H1 (cell line): Measurements from ENCODE around the gene RNU2-1. TPM values are rescaled to one million over a fixed set of nuclear protein-coding genes. Genes with fewer than 3 reads are reported as not detected.

Source experiments
- CTCF ChIA-PET: fragments of 300-600 bp; sonication (Branson Sonifier 250); formaldehyde crosslinking; loops from one replicate; lab custom pipeline; 2021; ENCODE audit not compliant: partially characterized antibody; lab: Charles Lee
- POLR2A ChIA-PET: fragments of 300-600 bp; sonication (Branson Sonifier 250); formaldehyde crosslinking; loops from one replicate; lab custom pipeline; 2021; ENCODE audit warnings: inconsistent platforms; ENCODE audit not compliant: partially characterized antibody; lab: Charles Lee
- DNase-seq, 2 experiments: peaks; one replicate each; pipeline versions ENCODE4 v3.0.0 to v3.0.0-alpha.2; 2010 to 2022; ENCODE audit warnings: low spot score in 2 of 2, low read depth in 1 of 2, mixed read lengths in 1 of 2
- FAIRE-seq: peaks from 2 replicates; lab custom pipeline; 2011; peaks lifted over from hg19 to GRCh38; lab: Jason Lieb, UNC
- H2AFZ ChIP-seq: 2 replicates; pipeline ENCODE4 v1.8.1; 2012; ENCODE audit warnings: low read length, inconsistent platforms
- H2AK5ac ChIP-seq: 2 replicates; pipeline ENCODE4 v1.6.1; 2013; ENCODE audit warnings: low read depth, low read length
- H2BK120ac ChIP-seq: replicated peaks from 2 replicates; pipeline ENCODE3; 2013; ENCODE audit warnings: low read depth, low read length, inconsistent platforms
- H2BK12ac ChIP-seq: 2 replicates; pipeline ENCODE4 v1.6.1; 2013; ENCODE audit warnings: low read depth, low read length
- H2BK15ac ChIP-seq: 2 replicates; pipeline ENCODE4 v1.6.1; 2013; ENCODE audit warnings: low read length
- H2BK20ac ChIP-seq: 2 replicates; pipeline ENCODE4 v1.6.1; 2013; ENCODE audit warnings: low read length
- H2BK5ac ChIP-seq: 2 replicates; pipeline ENCODE4 v1.6.1; 2013; ENCODE audit warnings: low read depth, low read length
- H3K14ac ChIP-seq: 2 replicates; pipeline ENCODE4 v1.6.1; 2013; ENCODE audit warnings: inconsistent platforms; ENCODE audit not compliant: insufficient read length
- H3K18ac ChIP-seq: 2 replicates; pipeline ENCODE4 v1.6.1; 2013; ENCODE audit warnings: low read length; ENCODE audit errors: extremely low read depth
- H3K23ac ChIP-seq: 2 replicates; pipeline ENCODE4 v1.6.1; 2013; ENCODE audit warnings: inconsistent platforms; ENCODE audit not compliant: insufficient read length
- H3K23me2 ChIP-seq: 2 replicates; pipeline ENCODE4 v1.6.1; 2013; ENCODE audit warnings: low read depth, low read length
- H3K27ac ChIP-seq: 2 replicates; pipeline ENCODE4 v1.6.1; 2011; ENCODE audit warnings: low read depth, low read length, inconsistent platforms
- H3K27me3 ChIP-seq, 4 experiments: replicated peaks in 1 of 4; 1 replicate in 1 of 4; 2 replicates in 3 of 4; pipeline versions ENCODE4 v1.6.1 to v1.8.1; 2011 to 2013; ENCODE audit warnings: low read length in 3 of 4, mild to moderate bottlenecking in 3 of 4, inconsistent platforms in 2 of 4, mixed read lengths in 2 of 4, moderate library complexity in 1 of 4; ENCODE audit not compliant: control insufficient read depth in 3 of 4, insufficient read depth in 3 of 4; ENCODE audit errors: extremely low read depth in 1 of 4
- H3K36me3 ChIP-seq, 4 experiments: 2 replicates each; pipeline versions ENCODE4 v1.6.1 to v1.8.1; 2011 to 2013; ENCODE audit warnings: mild to moderate bottlenecking in 4 of 4, low read length in 3 of 4, moderate library complexity in 2 of 4, control low read depth in 1 of 4, inconsistent platforms in 1 of 4; ENCODE audit not compliant: insufficient read depth in 4 of 4, control insufficient read depth in 2 of 4
- H3K4ac ChIP-seq: replicated peaks from 2 replicates; pipeline ENCODE3; 2013; ENCODE audit warnings: low read length, low read depth, mixed read lengths, inconsistent platforms; ENCODE audit not compliant: insufficient read length
- H3K4me1 ChIP-seq, 4 experiments: replicated peaks in 1 of 4; 1 replicate in 1 of 4; 2 replicates in 3 of 4; pipeline versions ENCODE4 v1.6.1 to v1.8.1; 2011 to 2013; ENCODE audit warnings: low read length in 3 of 4, inconsistent platforms in 2 of 4, mixed read lengths in 1 of 4; ENCODE audit not compliant: insufficient read depth in 4 of 4, control insufficient read depth in 3 of 4
- H3K4me2 ChIP-seq, 2 experiments: 2 replicates each; pipeline versions ENCODE4 v1.6.1 to v1.8.1; 2011 to 2013; ENCODE audit warnings: low read depth in 2 of 2, low read length in 2 of 2, control low read depth in 1 of 2, inconsistent platforms in 1 of 2, mild to moderate bottlenecking in 1 of 2; ENCODE audit not compliant: insufficient read depth in 1 of 2
- H3K4me3 ChIP-seq, 4 experiments: fragments of 200-600, 300-600 bp in 1 of 4; sonication (generic), shearing (Covaris generic), sonication (Bioruptor Twin) in 1 of 4; 2 replicates each; pipeline versions ENCODE4 v1.5.1 to v1.8.1; 2011 to 2016; ENCODE audit warnings: low read length in 4 of 4, low read depth in 3 of 4, control low read depth in 2 of 4, inconsistent platforms in 2 of 4, mild to moderate bottlenecking in 2 of 4, mixed read lengths in 1 of 4, moderate library complexity in 1 of 4; ENCODE audit not compliant: insufficient read depth in 2 of 4; ENCODE audit errors: extremely low read depth in 1 of 4
- H3K56ac ChIP-seq: replicated peaks from 2 replicates; pipeline ENCODE3; 2013; ENCODE audit warnings: low read depth, mild to moderate bottlenecking, mixed read lengths, low read length, inconsistent platforms; ENCODE audit not compliant: insufficient read length
- H3K79me1 ChIP-seq: 2 replicates; pipeline ENCODE4 v1.6.1; 2013; ENCODE audit warnings: low read depth, low read length, control low read depth
- H3K79me2 ChIP-seq, 2 experiments: 2 replicates each; pipeline versions ENCODE4 v1.6.1 to v1.8.1; 2012 to 2013; ENCODE audit warnings: low read length in 2 of 2, mild to moderate bottlenecking in 2 of 2, inconsistent platforms in 1 of 2; ENCODE audit not compliant: insufficient read depth in 2 of 2, control insufficient read depth in 1 of 2
- H3K9ac ChIP-seq, 4 experiments: replicated peaks in 1 of 4; 1 replicate in 1 of 4; 2 replicates in 3 of 4; pipeline versions ENCODE4 v1.6.1 to v1.8.1; 2011 to 2013; ENCODE audit warnings: low read depth in 3 of 4, low read length in 3 of 4, control low read depth in 2 of 4, mild to moderate bottlenecking in 2 of 4, moderate library complexity in 2 of 4, inconsistent platforms in 1 of 4; ENCODE audit errors: extremely low read depth in 1 of 4
- H3K9me3 ChIP-seq, 2 experiments: 2 replicates each; pipeline versions ENCODE4 v1.6.1 to v1.8.1; 2012 to 2013; ENCODE audit warnings: mild to moderate bottlenecking in 2 of 2, moderate library complexity in 2 of 2, control low read depth in 1 of 2, inconsistent platforms in 1 of 2, low read depth in 1 of 2, low read length in 1 of 2, mixed read lengths in 1 of 2; ENCODE audit not compliant: insufficient read depth in 2 of 2
- H4K20me1 ChIP-seq, 2 experiments: replicated peaks in 1 of 2; 2 replicates each; pipeline versions ENCODE3 to v1.8.1; 2011 to 2013; ENCODE audit warnings: inconsistent platforms in 2 of 2, low read length in 2 of 2, mild to moderate bottlenecking in 1 of 2; ENCODE audit not compliant: insufficient read depth in 2 of 2, control insufficient read depth in 1 of 2
- H4K5ac ChIP-seq: 2 replicates; pipeline ENCODE4 v1.6.1; 2013; ENCODE audit warnings: low read length, low read depth, mixed read lengths, inconsistent platforms; ENCODE audit not compliant: insufficient read length
- H4K8ac ChIP-seq: 2 replicates; pipeline ENCODE4 v1.8.0; 2013; ENCODE audit warnings: mild to moderate bottlenecking, moderate library complexity, low read length, inconsistent platforms; ENCODE audit not compliant: insufficient read depth; ENCODE audit errors: extremely low read depth
- H4K91ac ChIP-seq: replicated peaks from 2 replicates; pipeline ENCODE3; 2013; ENCODE audit warnings: low read length, mixed read lengths, inconsistent platforms; ENCODE audit not compliant: insufficient read length
- CBX5 ChIP-seq: fragments of 300-800, 300-1000 bp; sonication (generic); IDR thresholded peaks from 2 replicates; pipeline ENCODE4 v1.7.1; 2016; ENCODE audit warnings: antibody characterized with exemption, low read length, low read depth
- CEBPB ChIP-seq: IDR thresholded peaks from 2 replicates; pipeline ENCODE4 v1.6.1; 2012; ENCODE audit warnings: low read depth, low read length
- CHD2 ChIP-seq: IDR thresholded peaks from 2 replicates; pipeline ENCODE4 v1.6.1; 2012; ENCODE audit warnings: low read length, improper control_type of control experiment
- EGR1 ChIP-seq: IDR thresholded peaks from 2 replicates; pipeline ENCODE4 v1.6.1; 2011; ENCODE audit warnings: low read depth, low read length, borderline replicate concordance
- EZH2 ChIP-seq: fragments of 200-600 bp; sonication (generic); IDR thresholded peaks from 2 replicates; pipeline ENCODE4 v1.7.1; 2012; ENCODE audit warnings: low read depth, mild to moderate bottlenecking, moderate library complexity, low read length, inconsistent platforms; ENCODE audit not compliant: severe bottlenecking
- GTF2F1 ChIP-seq: IDR thresholded peaks from 2 replicates; pipeline ENCODE4 v1.6.1; 2012; ENCODE audit warnings: low read depth, low read length, improper control_type of control experiment, borderline replicate concordance
- HDAC6 ChIP-seq: IDR thresholded peaks from one replicate; pipeline ENCODE4 v1.7.1; 2012; ENCODE audit warnings: low read depth, mild to moderate bottlenecking, inconsistent platforms, low read length, moderate library complexity
- JUND ChIP-seq: IDR thresholded peaks from 2 replicates; pipeline ENCODE4 v1.6.1; 2011; ENCODE audit warnings: mild to moderate bottlenecking, improper control_type of control experiment, low read length
- KDM1A ChIP-seq: fragments of 200-600, 300-600 bp; sonication (generic); IDR thresholded peaks from 2 replicates; pipeline ENCODE4 v1.7.1; 2016; ENCODE audit warnings: mild to moderate bottlenecking, low read length, borderline replicate concordance
- NANOG ChIP-seq: IDR thresholded peaks from 2 replicates; pipeline ENCODE4 v1.6.1; 2011; ENCODE audit warnings: low read length, low read depth, mild to moderate bottlenecking, inconsistent platforms; ENCODE audit not compliant: insufficient read depth, poor library complexity, severe bottlenecking
- PHF8 ChIP-seq: fragments of 200-600 bp; sonication (generic); conservative IDR thresholded peaks from 2 replicates; pipeline ENCODE4 v1.7.1; 2012; ENCODE audit warnings: low read depth, mild to moderate bottlenecking, inconsistent platforms, low read length, moderate library complexity
- SP4 ChIP-seq: IDR thresholded peaks from 2 replicates; pipeline ENCODE4 v1.6.1; 2012; ENCODE audit warnings: low read length, inconsistent platforms
- TAF7 ChIP-seq: optimal IDR thresholded peaks from 2 replicates; pipeline ENCODE3; 2011; ENCODE audit warnings: low read depth, mild to moderate bottlenecking, inconsistent platforms, low read length, moderate library complexity, borderline replicate concordance
- TBP ChIP-seq: IDR thresholded peaks from 2 replicates; pipeline ENCODE4 v1.6.1; 2011; ENCODE audit warnings: low read depth, low read length, improper control_type of control experiment
- WGBS, 2 experiments: shearing (Covaris generic) in 1 of 2; methylation state at CpG; one replicate each; pipeline versions ENCODE4 v1.1.6 to v1.1.7; 2013 to 2015; ENCODE audit warnings: low lambda C conversion rate in 2 of 2, mixed read lengths in 2 of 2, inconsistent platforms in 1 of 2, low coverage in 1 of 2, missing lambda C conversion rate in 1 of 2; ENCODE audit not compliant: insufficient replicate concordance in 2 of 2, insufficient coverage in 1 of 2, insufficient read length in 1 of 2; ENCODE audit errors: extremely low coverage in 1 of 2, missing lambda C conversion rate in 1 of 2; 5-methylcytosine and 5-hydroxymethylcytosine counted together
- polyA plus RNA-seq, 7 experiments: library from polyadenylated mRNA; depleted of rRNA in 3 of 7; stranded (reverse) in 5 of 7; unstranded in 2 of 7; fragments of >200 nt in 5 of 7; fragments of 200-250 nt in 2 of 7; gene quantifications; 1 replicate in 5 of 7; 2 replicates in 1 of 7; 4 replicates in 1 of 7; pipeline versions ENCODE4 v1.2.1 to v1.2.3, GENCODE V29; 2011 to 2013; ENCODE audit warnings: missing spikeins in 2 of 7, mixed read lengths in 2 of 7
- total RNA-seq: library from RNA; stranded (reverse); fragmentation: NEBNext Ultra II Directional; extraction: Animal tissue kit (Norgen Biotek cat#: 25700); gene quantifications from 2 replicates; pipeline ENCODE4 v1.2.1, GENCODE V29; 2021
- TF ChIP-seq, protein P1 (sequence below): IDR thresholded peaks from 2 replicates; pipeline ENCODE4 v1.6.1; 2012; ENCODE audit warnings: inconsistent platforms

The RNU2-1 gene
- total and polyA plus RNA-seq, 2 of the 8 experiments (the other 6 are each of a cell fraction or from before 2014, with no cell fraction given): 2,508 TPM; not detected in 1

- no peak overlapping the region for H3K56ac ChIP-seq
- H3K9ac ChIP-seq: no peak overlapping the region
- H3K9me3 ChIP-seq: no peaks in the 10 kb centered on the region
- no peak overlapping the region for H4K8ac ChIP-seq
- no peak overlapping the region for H4K5ac ChIP-seq
- FAIRE-seq: no peak
- no peak overlapping the region for H2BK5ac ChIP-seq
- no peaks in the 10 kb centered on the region for H3K23me2 ChIP-seq
- no peak overlapping the region for H3K4me3 ChIP-seq
- H4K20me1 ChIP-seq: peaks cover 0 to 2% of the 10 kb centered on the region in 2 experiments
- H2BK20ac ChIP-seq: no peak overlapping the region
- no peak overlapping the region for H2AFZ ChIP-seq
- H2BK15ac ChIP-seq: no peak overlapping the region
- POLR2A ChIA-PET: interaction anchor here (0.6 to 2.0 kb wide), 5 partner anchors 9 to 115 kb away, joined by 3 to 8 read pairs (median 4); partner anchors contain the start of gene TMEM106A
- H3K27me3 ChIP-seq: no peaks in the 10 kb centered on the region
- H3K36me3 ChIP-seq: peaks cover 8 to 47% (median 27%) of the 10 kb centered on the region in 4 experiments; a peak in 6 of 8 replicates
- no peak overlapping the region for H2BK120ac ChIP-seq
- no peaks in the 10 kb centered on the region for H3K79me1 ChIP-seq
- H3K79me2 ChIP-seq: no peaks in the 10 kb centered on the region
- CTCF ChIA-PET: interaction anchor here (0.5 to 2.7 kb wide), 7 partner anchors 13 to 380 kb away, joined by 3 to 14 read pairs (median 3); partner anchors contain the start of gene TMEM106A
- H3K4me1 ChIP-seq: no peaks in the 10 kb centered on the region
- H3K18ac ChIP-seq: no peak overlapping the region
- H4K91ac ChIP-seq: no peak overlapping the region
- no peak for DNase-seq
- WGBS, 2 experiments: 93% methylated on average over 4 of the region's 4 CpGs; no CpG with 5 or more reads in 1 of the 2 experiments
- H3K4me2 ChIP-seq: no peak overlapping the region
- H3K27ac ChIP-seq: no peak overlapping the region
- no peak overlapping the region for H3K14ac ChIP-seq
- H2BK12ac ChIP-seq: no peak overlapping the region
- H3K4ac ChIP-seq: no peak overlapping the region
- no peak overlapping the region for H2AK5ac ChIP-seq
- H3K23ac ChIP-seq: no peak overlapping the region
- TF ChIP-seq NANOG: no peak
- TF ChIP-seq GTF2F1: no peak
- TF ChIP-seq TBP: no peak
- TF ChIP-seq CEBPB: no peak
- no peak for TF ChIP-seq SP4
- no peak for TF ChIP-seq JUND
- no peak for TF ChIP-seq TAF7
- TF ChIP-seq EGR1: no peak
- no peak for TF ChIP-seq HDAC6
- TF ChIP-seq CHD2: no peak
- TF ChIP-seq CBX5: no peak
- no peak for TF ChIP-seq KDM1A
- no peak for TF ChIP-seq PHF8
- TF ChIP-seq EZH2: no peak
- TF ChIP-seq, protein P1, sequence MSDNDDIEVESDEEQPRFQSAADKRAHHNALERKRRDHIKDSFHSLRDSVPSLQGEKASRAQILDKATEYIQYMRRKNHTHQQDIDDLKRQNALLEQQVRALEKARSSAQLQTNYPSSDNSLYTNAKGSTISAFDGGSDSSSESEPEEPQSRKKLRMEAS: no peak
These were observed 33.6 kb downstream of the RNU2-1 start for GRCh38 chr17:43200127-43200526.
